ENCODE data around the gene ADGRF3. TPM values are rescaled to one million over a fixed set of nuclear protein-coding genes. Genes with fewer than 3 reads are reported as not detected.
"Not testable (repeated sequence)": the region's sequence is repeated elsewhere in the genome, so short reads cannot be mapped to it uniquely, and the experiment has no call there.

Gene ADGRF3
- total RNA-seq, 1 experiment from 2014 or later = not detected

GRCh38 chr2:26370909-26371308 is 24.3 kb upstream of the ADGRF3 start:
- ATAC-seq; H3K4me1 ChIP-seq (ENCODE audit: control insufficient read depth in 1 of 2, insufficient read depth in 2 of 2, low read length in 2 of 2); CTCF ChIA-PET; H4K20me1 ChIP-seq (ENCODE audit: insufficient read depth); H3K4me2 ChIP-seq (ENCODE audit: low read length); H3K9ac ChIP-seq (ENCODE audit: low read length); H2AFZ ChIP-seq (ENCODE audit: low read depth, low read length, poor library complexity, severe bottlenecking); H3K27ac ChIP-seq (ENCODE audit: low read depth, low read length); H3K27me3 ChIP-seq (ENCODE audit: insufficient read depth, low read length); H3K9me3 ChIP-seq (ENCODE audit: control insufficient read depth in 1 of 2, insufficient read depth in 1 of 2, low read depth in 1 of 2, low read length in 2 of 2); H3K9me2 ChIP-seq (ENCODE audit: insufficient read depth); DNase-seq (ENCODE audit: low read depth, low spot score); intact Hi-C loops (cut with micrococcal nuclease); BruUV-seq (replicated peaks); RAD21 ChIA-PET (ENCODE audit: low non-redundant PET in 1 of 2, low total read pairs in 2 of 2, uncharacterized antibody in 2 of 2, unreplicated experiment in 2 of 2); H3K4me3 ChIP-seq (replicated peaks in 1 of 2; ENCODE audit: low read depth in 1 of 2, low read length in 2 of 2); POLR2A ChIA-PET: not testable (repeated sequence)
- H3K79me2 ChIP-seq (ENCODE audit: insufficient read depth, low read length) = peaks cover 18% of the 10 kb centered on the region
- H3K36me3 ChIP-seq (ENCODE audit: control insufficient read depth in 1 of 2, insufficient read depth in 2 of 2, low read length in 2 of 2) = peaks cover 19 to 37% of the 10 kb centered on the region in 2 experiments

GRCh38 chr2:26369664-26370063 is 23.1 kb upstream of the ADGRF3 start:
- POLR2A ChIA-PET; H3K27me3 ChIP-seq (ENCODE audit: insufficient read depth, low read length); BruUV-seq (replicated peaks); ATAC-seq; DNase-seq (ENCODE audit: low read depth, low spot score); H3K27ac ChIP-seq (ENCODE audit: low read depth, low read length); H2AFZ ChIP-seq (ENCODE audit: low read depth, low read length, poor library complexity, severe bottlenecking); intact Hi-C loops (cut with micrococcal nuclease); H3K4me2 ChIP-seq (ENCODE audit: low read length); H4K20me1 ChIP-seq (ENCODE audit: insufficient read depth); H3K4me3 ChIP-seq (replicated peaks in 1 of 2; ENCODE audit: low read depth in 1 of 2, low read length in 2 of 2); H3K9ac ChIP-seq (ENCODE audit: low read length); H3K9me2 ChIP-seq (ENCODE audit: insufficient read depth); H3K9me3 ChIP-seq (ENCODE audit: control insufficient read depth in 1 of 2, insufficient read depth in 1 of 2, low read depth in 1 of 2, low read length in 2 of 2); RAD21 ChIA-PET (ENCODE audit: low non-redundant PET in 1 of 2, low total read pairs in 2 of 2, uncharacterized antibody in 2 of 2, unreplicated experiment in 2 of 2); H3K4me1 ChIP-seq (ENCODE audit: control insufficient read depth in 1 of 2, insufficient read depth in 2 of 2, low read length in 2 of 2); CTCF ChIA-PET: not testable (repeated sequence)
- Histone ChIP-seq H3K79me2 (ENCODE audit: insufficient read depth, low read length) (peaks cover 30% of the 10 kb centered on the region), H3K36me3 (ENCODE audit: control insufficient read depth in 1 of 2, insufficient read depth in 2 of 2, low read length in 2 of 2) (peaks cover 14 to 28% of the 10 kb centered on the region in 2 experiments; a peak in 3 of 4 replicates)

- ATAC-seq (no peak), DNase-seq (ENCODE audit: low read depth, low spot score) (no peak)
- Histone ChIP-seq H3K27me3 (ENCODE audit: insufficient read depth, low read length) (no peaks in the 10 kb centered on the region), H3K79me2 (ENCODE audit: insufficient read depth, low read length) (peaks cover 54% of the 10 kb centered on the region), H3K4me3 (replicated peaks in 1 of 2; ENCODE audit: low read depth in 1 of 2, low read length in 2 of 2) (no peak overlapping the region), H2AFZ (ENCODE audit: low read depth, low read length, poor library complexity, severe bottlenecking) (no peak overlapping the region), H3K27ac (ENCODE audit: low read depth, low read length) (no peak overlapping the region), H4K20me1 (ENCODE audit: insufficient read depth) (no peaks in the 10 kb centered on the region), H3K9me3 (ENCODE audit: control insufficient read depth in 1 of 2, insufficient read depth in 1 of 2, low read depth in 1 of 2, low read length in 2 of 2) (no peaks in the 10 kb centered on the region), H3K9ac (ENCODE audit: low read length) (no peak overlapping the region), H3K4me2 (ENCODE audit: low read length) (no peak overlapping the region), H3K36me3 (ENCODE audit: control insufficient read depth in 1 of 2, insufficient read depth in 2 of 2, low read length in 2 of 2) (peaks cover 7 to 21% of the 10 kb centered on the region in 2 experiments; a peak in 3 of 4 replicates), H3K4me1 (ENCODE audit: control insufficient read depth in 1 of 2, insufficient read depth in 2 of 2, low read length in 2 of 2) (peaks cover 0 to 8% of the 10 kb centered on the region in 2 experiments; a peak in 2 of 4 replicates), H3K9me2 (ENCODE audit: insufficient read depth) (no peaks in the 10 kb centered on the region)
- ChIA-PET POLR2A (interaction anchor here (1.2 kb wide), 1 partner anchor 21 kb away, joined by 3 read pairs; the partner anchor contains the start of gene SELENOI), CTCF (no interaction called here), RAD21 (ENCODE audit: low non-redundant PET in 1 of 2, low total read pairs in 2 of 2, uncharacterized antibody in 2 of 2, unreplicated experiment in 2 of 2) (no interaction called here)
- intact Hi-C loops (cut with micrococcal nuclease) = no loop called here
- no TSS peak for BruUV-seq (replicated peaks)
- TF ChIP-seq EZH2phosphoT487 (IDR thresholded peaks at IDR 0.05; ENCODE audit: borderline replicate concordance) (no peak), RAD21 (IDR thresholded peaks at IDR 0.05; ENCODE audit: low read depth) (no peak), SRF (IDR thresholded peaks at IDR 0.05; ENCODE audit: low read depth) (no peak), CTCF (IDR thresholded peaks at IDR 0.05 in 2 of 3, conservative IDR thresholded peaks at IDR 0.05 in 1 of 3; ENCODE audit: borderline replicate concordance in 1 of 3, insufficient read depth in 1 of 3, low read depth in 2 of 3, low read length in 2 of 3) (no peak), EZH2 (IDR thresholded peaks at IDR 0.05) (no peak), ZNF274 (IDR thresholded peaks at IDR 0.05; ENCODE audit: low read depth, low read length) (no peak), FOSL1 (IDR thresholded peaks at IDR 0.05; ENCODE audit: low read depth) (no peak), MAX (IDR thresholded peaks at IDR 0.05) (no peak), YY1 (IDR thresholded peaks at IDR 0.05; ENCODE audit: extremely low read depth, insufficient replicate concordance, low read depth, low read length) (no peak), SIN3A (IDR thresholded peaks at IDR 0.05; ENCODE audit: low read depth) (no peak), TCF7L2 (IDR thresholded peaks at IDR 0.05; ENCODE audit: borderline replicate concordance, extremely low read depth, insufficient read depth, insufficient read length) (no peak)
Observed at GRCh38 chr2:26366957-26367356, 20.4 kb upstream of the ADGRF3 start.
